Measurements from ENCODE around the gene CREB3L2.
"Not testable (repeated sequence)": the region's sequence is repeated elsewhere in the genome, so short reads cannot be mapped to it uniquely, and the experiment has no call there.

The CREB3L2 gene

GRCh38 chr7:137987018-137987349, 14.9 kb downstream of the CREB3L2 start:
- no peak for DNase-seq

GRCh38 chr7:137986252-137987017, 15.5 kb downstream of the CREB3L2 start:
- DNase-seq: no peak

- no peak for DNase-seq
Observed at GRCh38 chr7:137985897-137986251, 16.0 kb downstream of the CREB3L2 start.

- no peak for DNase-seq
Observed at GRCh38 chr7:137985253-137985896, 16.5 kb downstream of the CREB3L2 start.

GRCh38 chr7:137984181-137985041, 17.5 kb downstream of the CREB3L2 start:
- no peak for DNase-seq

- no peak for DNase-seq
Observed at GRCh38 chr7:137983323-137984008, 18.4 kb downstream of the CREB3L2 start.

- DNase-seq: not testable (repeated sequence)
Observed at GRCh38 chr7:137982394-137982793, 19.5 kb downstream of the CREB3L2 start.

- DNase-seq: no peak
Observed at GRCh38 chr7:137981668-137982067, 20.2 kb downstream of the CREB3L2 start.

GRCh38 chr7:137981175-137981574, 20.7 kb downstream of the CREB3L2 start:
- no peak for DNase-seq

- no peak for DNase-seq
Observed at GRCh38 chr7:137980308-137980707, 21.6 kb downstream of the CREB3L2 start.

- DNase-seq: no peak
Observed at GRCh38 chr7:137978464-137979237, 23.2 kb downstream of the CREB3L2 start.

- DNase-seq: no peak
Observed at GRCh38 chr7:137977173-137977572, 24.7 kb downstream of the CREB3L2 start.

GRCh38 chr7:137976696-137977095, 25.2 kb downstream of the CREB3L2 start:
- no peak for DNase-seq

GRCh38 chr7:137976232-137976631, 25.7 kb downstream of the CREB3L2 start:
- no peak for DNase-seq

- DNase-seq: no peak
Observed at GRCh38 chr7:137975768-137976167, 26.1 kb downstream of the CREB3L2 start.

GRCh38 chr7:137975221-137975620, 26.7 kb downstream of the CREB3L2 start:
- DNase-seq: no peak

- DNase-seq: no peak
Observed at GRCh38 chr7:137974766-137975165, 27.1 kb downstream of the CREB3L2 start.

GRCh38 chr7:137970253-137970975, 31.5 kb downstream of the CREB3L2 start:
- DNase-seq: no peak

- no peak for DNase-seq
Observed at GRCh38 chr7:137969828-137970227, 32.1 kb downstream of the CREB3L2 start.

GRCh38 chr7:137968890-137969289, 33.0 kb downstream of the CREB3L2 start:
- no peak for DNase-seq

GRCh38 chr7:137968339-137968738, 33.5 kb downstream of the CREB3L2 start:
- DNase-seq: not testable (repeated sequence)

Measured in NCI-H2171 treated with DMSO at 0.1 percent for 48 hours (cell line).